EL (cell line): ENCODE data around the gene CLASP1.
"Not testable (repeated sequence)": the region's sequence is repeated elsewhere in the genome, so short reads cannot be mapped to it uniquely, and the experiment has no call there.

ENCODE experiments used
- DNase-seq: peaks from one replicate; pipeline ENCODE4 v3.0.0-alpha.2; 2016

CLASP1 gene

GRCh38 chr2:121363632-121364420 lies 285.4 kb downstream of the CLASP1 start:
- peak; percentile 78 for DNase-seq

- no peak for DNase-seq
These were observed 286.5 kb downstream of the CLASP1 start for GRCh38 chr2:121362774-121363173.

GRCh38 chr2:121362226-121362625 lies 287.0 kb downstream of the CLASP1 start:
- DNase-seq: no peak

- peak; percentile 86 for DNase-seq
These were observed 288.5 kb downstream of the CLASP1 start for GRCh38 chr2:121360566-121361300.

- peak; percentile 13 for DNase-seq
These were observed 289.3 kb downstream of the CLASP1 start for GRCh38 chr2:121359716-121360565.

- no peak for DNase-seq
These were observed 290.1 kb downstream of the CLASP1 start for GRCh38 chr2:121359170-121359569.

- DNase-seq: no peak
These were observed 291.0 kb downstream of the CLASP1 start for GRCh38 chr2:121358291-121358690.

GRCh38 chr2:121356058-121356640 lies 293.1 kb downstream of the CLASP1 start:
- peak; percentile 66 for DNase-seq

GRCh38 chr2:121355488-121355887 lies 293.8 kb downstream of the CLASP1 start:
- DNase-seq: no peak

- DNase-seq: no peak
These were observed 297.5 kb downstream of the CLASP1 start for GRCh38 chr2:121351521-121352318.

- no peak for DNase-seq
These were observed 298.4 kb downstream of the CLASP1 start for GRCh38 chr2:121350890-121351289.

GRCh38 chr2:121350402-121350775 lies 298.9 kb downstream of the CLASP1 start:
- no peak for DNase-seq

- DNase-seq: no peak
These were observed 299.4 kb downstream of the CLASP1 start for GRCh38 chr2:121349721-121350401.

- DNase-seq: no peak
These were observed 301.0 kb downstream of the CLASP1 start for GRCh38 chr2:121348128-121348740.

GRCh38 chr2:121346859-121347258 lies 302.4 kb downstream of the CLASP1 start:
- no peak for DNase-seq

- no peak for DNase-seq
These were observed 302.9 kb downstream of the CLASP1 start for GRCh38 chr2:121346407-121346806.

- no peak for DNase-seq
These were observed 303.4 kb downstream of the CLASP1 start for GRCh38 chr2:121345887-121346286.

- no peak for DNase-seq
These were observed 304.2 kb downstream of the CLASP1 start for GRCh38 chr2:121345101-121345500.

- not testable (repeated sequence) for DNase-seq
These were observed 305.3 kb downstream of the CLASP1 start for GRCh38 chr2:121343828-121344399.

- no peak for DNase-seq
These were observed 306.1 kb downstream of the CLASP1 start for GRCh38 chr2:121343191-121343590.

- no peak for DNase-seq
These were observed 306.5 kb downstream of the CLASP1 start for GRCh38 chr2:121342751-121343150.
